Breast epithelium (tissue), 3 donors: ENCODE data around the gene C6orf118.

Experiments used
- POLR2AphosphoS5 ChIP-seq, 3 donors: sonication (generic); formaldehyde crosslinking; IDR thresholded peaks; one replicate each; pipeline ENCODE4 v1.6.1; 2017; ENCODE audit warnings: antibody characterized with exemption in 3 of 3
- TF ChIP-seq, protein P1 (sequence below), 3 donors: fragments of 450-650 bp; IDR thresholded peaks; one replicate each; pipeline ENCODE4 v1.5.1; 2016 to 2017; ENCODE audit warnings: antibody characterized with exemption in 3 of 3, mild to moderate bottlenecking in 3 of 3, moderate library complexity in 3 of 3

DNA sequence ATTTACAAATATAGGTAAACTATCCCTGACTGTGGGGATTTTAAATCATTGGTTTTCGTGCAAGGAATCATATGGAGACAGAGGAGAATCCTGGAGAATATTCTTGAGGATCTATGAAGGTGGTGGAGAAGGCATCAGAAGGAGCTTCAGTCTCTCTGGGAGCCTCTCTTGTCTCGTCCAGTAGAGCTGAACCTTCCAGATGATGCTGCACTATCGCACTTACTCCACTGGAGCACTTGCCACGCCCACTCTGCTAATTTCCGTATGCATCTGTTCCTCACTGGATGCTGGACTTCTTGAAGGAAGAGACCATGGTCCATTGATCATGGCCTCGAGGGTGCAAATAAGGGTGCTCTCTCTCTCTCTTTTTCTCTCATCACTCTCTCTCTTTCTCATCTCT is 36.8 kb downstream of the C6orf118 start:
- no peak for TF ChIP-seq POLR2AphosphoS5 (IDR thresholded peaks at IDR 0.05)
- TF ChIP-seq, protein P1, sequence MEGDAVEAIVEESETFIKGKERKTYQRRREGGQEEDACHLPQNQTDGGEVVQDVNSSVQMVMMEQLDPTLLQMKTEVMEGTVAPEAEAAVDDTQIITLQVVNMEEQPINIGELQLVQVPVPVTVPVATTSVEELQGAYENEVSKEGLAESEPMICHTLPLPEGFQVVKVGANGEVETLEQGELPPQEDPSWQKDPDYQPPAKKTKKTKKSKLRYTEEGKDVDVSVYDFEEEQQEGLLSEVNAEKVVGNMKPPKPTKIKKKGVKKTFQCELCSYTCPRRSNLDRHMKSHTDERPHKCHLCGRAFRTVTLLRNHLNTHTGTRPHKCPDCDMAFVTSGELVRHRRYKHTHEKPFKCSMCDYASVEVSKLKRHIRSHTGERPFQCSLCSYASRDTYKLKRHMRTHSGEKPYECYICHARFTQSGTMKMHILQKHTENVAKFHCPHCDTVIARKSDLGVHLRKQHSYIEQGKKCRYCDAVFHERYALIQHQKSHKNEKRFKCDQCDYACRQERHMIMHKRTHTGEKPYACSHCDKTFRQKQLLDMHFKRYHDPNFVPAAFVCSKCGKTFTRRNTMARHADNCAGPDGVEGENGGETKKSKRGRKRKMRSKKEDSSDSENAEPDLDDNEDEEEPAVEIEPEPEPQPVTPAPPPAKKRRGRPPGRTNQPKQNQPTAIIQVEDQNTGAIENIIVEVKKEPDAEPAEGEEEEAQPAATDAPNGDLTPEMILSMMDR (IDR thresholded peaks at IDR 0.05) = no peak
